Upper lobe of right lung (tissue), 1 donor: Measurements from ENCODE around the gene UTP25. TPM values are rescaled to one million over a fixed set of nuclear protein-coding genes. Genes with fewer than 3 reads are reported as not detected.

Experiments used
- ATAC-seq: fragments of 200-7000 bp; cut with Tn5 transposase; one replicate; pipeline ENCODE4 v1.9.1; 2020; ENCODE audit warnings: mild to moderate bottlenecking, moderate library complexity
- DNase-seq: peaks from one replicate; pipeline ENCODE4 v3.0.0-alpha.2; 2020
- H3K27ac ChIP-seq: fragments of 200-600 bp; one replicate; pipeline ENCODE4 v1.8.0; 2022
- H3K27me3 ChIP-seq: fragments of 200-600 bp; one replicate; pipeline ENCODE4 v1.8.0; 2022; ENCODE audit warnings: mild to moderate bottlenecking
- H3K36me3 ChIP-seq: fragments of 200-600 bp; one replicate; pipeline ENCODE4 v1.8.0; 2022
- H3K4me1 ChIP-seq: fragments of 200-600 bp; one replicate; pipeline ENCODE4 v1.8.0; 2022
- H3K4me3 ChIP-seq: fragments of 200-600 bp; one replicate; pipeline ENCODE4 v1.8.0; 2022; ENCODE audit warnings: mild to moderate bottlenecking
- H3K9me3 ChIP-seq: fragments of 200-600 bp; one replicate; pipeline ENCODE4 v1.8.0; 2022
- intact Hi-C: fragments of 100-400 bp; cut with DNase I; formaldehyde crosslinking; loops from one replicate; pipeline ENCODE4 v1.11.0; 2022
- total RNA-seq: library from RNA; stranded (reverse); fragmentation: NEBNext Ultra II Directional; extraction: Animal tissue kit (Norgen Biotek cat#: 25700); gene quantifications from one replicate; pipeline ENCODE4 v1.2.1, GENCODE V29; 2021
- TF ChIP-seq, protein P1 (sequence below): fragments of 200-600 bp; IDR thresholded peaks from one replicate; pipeline ENCODE4 v1.8.0; 2022; ENCODE audit warnings: antibody characterized with exemption
- donor health status: DM: no; HTN: yes; CAD: no; lungs with severe emphysema.

The UTP25 gene
- total RNA-seq, 1 donor from 2014 or later, result 7.1 TPM

DNA sequence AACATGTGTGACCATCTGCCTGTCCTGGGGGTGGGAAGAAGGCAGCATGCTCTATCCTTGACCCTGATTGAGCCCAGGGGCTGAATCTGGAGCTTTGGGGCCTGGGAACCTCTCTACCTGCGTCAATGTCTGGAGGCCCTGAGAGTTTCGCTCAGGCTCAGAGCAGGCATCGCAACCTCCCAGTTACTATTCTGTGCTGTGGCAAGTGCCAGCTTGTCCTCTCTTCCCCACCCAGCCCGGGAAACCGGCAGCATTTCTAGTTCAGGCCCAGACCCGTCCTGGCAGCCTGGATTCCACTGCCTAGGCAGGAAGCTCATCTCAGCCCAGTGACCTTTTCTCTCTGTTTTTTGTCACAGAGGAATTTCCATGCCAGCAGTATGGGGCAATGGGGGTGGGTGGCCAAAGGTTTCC is 11.8 kb upstream of the UTP25 start:
- intact Hi-C loops, result no loop called here
- Histone ChIP-seq H3K9me3 (no peaks in the 10 kb centered on the region), H3K27ac (no peak overlapping the region), H3K36me3 (no peaks in the 10 kb centered on the region), H3K27me3 (peaks cover 14% of the 10 kb centered on the region), H3K4me3 (no peak overlapping the region), H3K4me1 (no peaks in the 10 kb centered on the region)
- ATAC-seq (no peak), DNase-seq (no peak)
- TF ChIP-seq, protein P1, sequence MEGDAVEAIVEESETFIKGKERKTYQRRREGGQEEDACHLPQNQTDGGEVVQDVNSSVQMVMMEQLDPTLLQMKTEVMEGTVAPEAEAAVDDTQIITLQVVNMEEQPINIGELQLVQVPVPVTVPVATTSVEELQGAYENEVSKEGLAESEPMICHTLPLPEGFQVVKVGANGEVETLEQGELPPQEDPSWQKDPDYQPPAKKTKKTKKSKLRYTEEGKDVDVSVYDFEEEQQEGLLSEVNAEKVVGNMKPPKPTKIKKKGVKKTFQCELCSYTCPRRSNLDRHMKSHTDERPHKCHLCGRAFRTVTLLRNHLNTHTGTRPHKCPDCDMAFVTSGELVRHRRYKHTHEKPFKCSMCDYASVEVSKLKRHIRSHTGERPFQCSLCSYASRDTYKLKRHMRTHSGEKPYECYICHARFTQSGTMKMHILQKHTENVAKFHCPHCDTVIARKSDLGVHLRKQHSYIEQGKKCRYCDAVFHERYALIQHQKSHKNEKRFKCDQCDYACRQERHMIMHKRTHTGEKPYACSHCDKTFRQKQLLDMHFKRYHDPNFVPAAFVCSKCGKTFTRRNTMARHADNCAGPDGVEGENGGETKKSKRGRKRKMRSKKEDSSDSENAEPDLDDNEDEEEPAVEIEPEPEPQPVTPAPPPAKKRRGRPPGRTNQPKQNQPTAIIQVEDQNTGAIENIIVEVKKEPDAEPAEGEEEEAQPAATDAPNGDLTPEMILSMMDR, result no peak

DNA sequence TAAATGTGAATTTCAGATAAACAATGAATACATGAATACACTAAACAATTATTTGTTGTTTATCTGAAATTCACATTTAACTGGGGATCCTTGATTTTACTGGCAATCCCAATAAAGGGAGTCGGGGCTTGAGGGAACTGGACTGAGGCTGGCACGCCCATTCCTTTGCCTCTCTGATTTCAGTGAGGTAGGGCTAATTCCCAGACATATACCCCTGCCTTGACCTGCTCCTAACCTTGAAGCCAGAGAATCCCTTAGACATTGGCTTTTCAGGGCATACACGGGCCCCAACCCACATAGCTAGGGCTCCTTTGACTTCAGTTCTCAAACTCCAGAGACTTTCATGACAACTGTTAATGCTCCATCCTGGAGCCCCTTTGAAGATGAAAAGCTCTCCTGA is 10.8 kb upstream of the UTP25 start:
- no peaks in the 10 kb centered on the region for H3K36me3 ChIP-seq
- H3K27me3 ChIP-seq, result peaks cover 23% of the 10 kb centered on the region
- TF ChIP-seq, protein P1, result no peak
- no peak overlapping the region for H3K4me3 ChIP-seq
- no peaks in the 10 kb centered on the region for H3K4me1 ChIP-seq
- intact Hi-C loops, result no loop called here
- H3K27ac ChIP-seq, result no peak overlapping the region
- DNase-seq, result no peak
- ATAC-seq, result no peak
- no peaks in the 10 kb centered on the region for H3K9me3 ChIP-seq

DNA sequence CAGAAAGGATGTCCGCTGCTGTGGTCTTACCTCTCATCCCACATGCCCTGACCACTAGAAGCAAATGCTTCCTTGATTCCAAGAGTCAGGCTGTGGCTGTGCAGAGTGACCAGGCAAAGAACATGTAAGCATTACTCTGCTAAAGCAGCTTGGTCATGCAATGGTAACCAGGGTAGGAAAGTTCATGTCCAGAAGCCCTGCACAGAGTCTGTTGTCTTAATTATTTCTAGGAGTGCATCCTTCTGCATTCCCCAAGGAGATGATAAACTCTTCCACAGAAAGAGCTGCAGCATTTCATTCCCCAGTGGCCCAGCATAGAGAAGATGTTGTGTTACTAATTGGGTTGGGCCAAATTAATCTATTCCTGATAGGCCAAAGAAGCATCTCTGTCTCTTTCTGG is 10.1 kb upstream of the UTP25 start:
- Histone ChIP-seq H3K36me3 (no peaks in the 10 kb centered on the region), H3K9me3 (no peaks in the 10 kb centered on the region), H3K27me3 (peaks cover 25% of the 10 kb centered on the region), H3K27ac (no peak overlapping the region), H3K4me3 (no peak overlapping the region), H3K4me1 (no peaks in the 10 kb centered on the region)
- TF ChIP-seq, protein P1, result no peak
- ATAC-seq, result no peak
- intact Hi-C loops, result no loop called here
- DNase-seq, result no peak

DNA sequence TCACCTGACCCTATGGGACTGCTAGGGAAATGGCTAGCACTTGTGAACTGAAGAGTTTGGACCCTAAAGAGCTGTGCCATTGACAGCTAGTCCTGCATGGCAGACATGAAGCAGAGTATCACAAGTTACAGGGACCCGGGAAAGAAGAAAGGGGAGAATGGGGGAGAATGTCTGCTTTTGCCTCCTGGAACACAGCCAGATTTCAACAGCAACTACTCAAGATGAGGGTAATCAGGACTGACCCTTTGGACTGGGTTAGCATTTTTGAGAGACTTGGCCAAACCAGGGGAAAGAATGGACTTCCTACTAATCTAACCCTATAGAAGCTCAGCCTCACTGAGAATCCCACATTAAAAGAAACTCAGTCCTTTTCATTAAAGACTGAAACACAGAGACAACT is 8.7 kb upstream of the UTP25 start:
- Histone ChIP-seq H3K4me1 (no peaks in the 10 kb centered on the region), H3K4me3 (no peak overlapping the region), H3K27ac (no peak overlapping the region), H3K9me3 (no peaks in the 10 kb centered on the region), H3K36me3 (no peaks in the 10 kb centered on the region), H3K27me3 (peaks cover 25% of the 10 kb centered on the region)
- TF ChIP-seq, protein P1, result no peak
- intact Hi-C loops, result no loop called here
- ATAC-seq (no peak), DNase-seq (no peak)

DNA sequence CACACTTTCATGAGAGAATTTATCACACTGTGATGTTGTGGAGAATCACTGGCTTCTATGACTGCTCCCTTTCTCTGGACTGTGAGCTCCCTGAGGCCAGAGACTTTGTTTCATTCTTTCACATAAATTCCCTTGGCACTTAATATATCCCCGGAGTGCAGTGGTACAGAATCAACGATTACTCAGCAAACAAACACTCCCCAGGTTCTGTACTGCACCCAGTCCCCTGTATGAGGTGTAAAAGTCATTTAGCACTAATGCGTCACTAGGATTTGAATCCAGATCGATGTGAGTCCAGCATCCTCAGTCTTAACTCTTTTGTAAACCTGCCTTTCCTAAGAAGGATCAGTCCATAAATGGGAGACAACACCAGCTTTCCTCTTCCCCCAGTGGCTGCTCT is 6.8 kb upstream of the UTP25 start:
- Histone ChIP-seq H3K4me3 (no peak overlapping the region), H3K4me1 (no peaks in the 10 kb centered on the region), H3K27ac (no peak overlapping the region), H3K36me3 (no peaks in the 10 kb centered on the region), H3K9me3 (no peaks in the 10 kb centered on the region), H3K27me3 (peaks cover 25% of the 10 kb centered on the region)
- TF ChIP-seq, protein P1, result no peak
- DNase-seq (no peak), ATAC-seq (no peak)
- intact Hi-C loops, result no loop called here

DNA sequence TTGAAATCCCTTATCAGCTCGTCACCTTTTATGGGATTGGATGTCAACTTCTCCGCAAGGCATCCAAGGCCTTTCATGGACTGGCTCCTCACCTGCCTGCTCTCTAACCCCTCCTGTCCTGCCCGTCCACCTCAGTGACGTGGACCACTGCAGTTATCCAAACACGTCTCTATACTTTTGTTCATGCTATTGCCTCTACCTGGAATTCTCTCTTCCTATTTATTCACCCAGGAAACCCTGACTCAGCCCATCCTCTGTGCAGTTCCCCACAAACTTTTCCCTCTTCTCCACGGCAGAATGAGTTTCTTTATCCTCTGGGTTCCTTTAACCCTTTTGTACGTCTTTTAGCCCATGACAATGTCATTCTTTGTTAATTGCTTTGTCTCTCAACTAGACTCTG is 5.1 kb upstream of the UTP25 start:
- TF ChIP-seq, protein P1, result no peak
- no peaks in the 10 kb centered on the region for H3K36me3 ChIP-seq
- peaks cover 20% of the 10 kb centered on the region for H3K27me3 ChIP-seq
- no peak overlapping the region for H3K27ac ChIP-seq
- no peaks in the 10 kb centered on the region for H3K4me1 ChIP-seq
- no peak for ATAC-seq
- H3K9me3 ChIP-seq, result no peaks in the 10 kb centered on the region
- intact Hi-C loops, result no loop called here
- no peak for DNase-seq
- no peak overlapping the region for H3K4me3 ChIP-seq
